ENCODE measurements around the gene CD248.

DNA sequence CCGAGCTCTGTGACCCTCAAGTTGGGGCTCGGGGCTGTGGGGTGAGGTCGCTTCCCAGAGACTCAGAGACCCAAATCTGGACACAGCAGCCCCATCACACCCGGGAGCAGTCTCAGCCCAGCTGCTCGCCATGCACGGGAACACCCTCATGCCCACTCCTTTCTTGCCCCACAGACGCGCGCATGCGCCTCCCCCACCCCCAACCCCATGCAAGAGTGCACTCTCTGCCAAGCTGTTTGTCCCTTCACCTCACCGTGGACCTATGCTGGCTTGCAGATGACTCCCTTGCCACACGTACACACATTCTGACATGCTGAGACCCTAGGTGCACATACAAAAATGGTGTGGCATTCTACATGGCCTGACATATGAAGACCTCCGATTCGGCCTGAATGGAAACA lies 478 bp upstream of the CD248 start:
- TF ChIP-seq ZBTB20 (tag by site-specific recombination; IDR thresholded peaks at IDR 0.05) (no peak), ZNF571 (tag by site-specific recombination; IDR thresholded peaks at IDR 0.05) (no peak), KLF16 (tag by site-specific recombination; IDR thresholded peaks at IDR 0.05) (no peak), ZSCAN16 (tag by site-specific recombination; IDR thresholded peaks at IDR 0.05) (no peak)
